ENCODE results near the gene TRHDE.

TRHDE gene

DNA sequence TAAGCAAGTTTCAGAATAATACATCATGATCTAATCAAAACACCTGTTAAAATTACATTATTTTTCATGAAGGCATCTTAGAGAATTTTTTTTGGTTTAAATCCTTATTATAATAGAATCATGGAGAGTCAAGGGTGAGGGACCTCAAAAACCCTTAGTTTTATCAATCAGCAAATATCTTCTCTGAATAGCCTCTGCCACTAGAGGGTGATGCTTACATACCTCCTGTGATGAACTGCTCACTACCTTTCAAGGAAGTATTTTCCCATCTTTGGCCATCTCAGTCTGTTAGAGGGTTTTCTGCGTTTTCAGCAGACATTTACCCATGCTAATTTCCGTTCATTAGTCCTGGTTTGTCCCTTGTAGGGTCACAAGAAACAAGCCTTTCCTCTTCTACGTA is 200.2 kb downstream of the TRHDE start:
- Histone ChIP-seq H3K27me3 (ENCODE audit: insufficient read depth, low read depth, severe bottlenecking) (no peaks in the 10 kb centered on the region), H3K9me3 (ENCODE audit: severe bottlenecking) (peaks cover 2% of the 10 kb centered on the region), H3K36me3 (no peaks in the 10 kb centered on the region), H3K4me3 (ENCODE audit: low read depth, low read length) (no peak overlapping the region), H3K27ac (no peak overlapping the region)
- TF ChIP-seq CTCF (IDR thresholded peaks at IDR 0.05; ENCODE audit: low read depth, low read length): no peak
- DNase-seq: no peak

GRCh38 chr12:72476301-72476700 is 204.1 kb downstream of the TRHDE start:
- no peak overlapping the region for H3K4me3 ChIP-seq (ENCODE audit: low read depth, low read length)

DNA sequence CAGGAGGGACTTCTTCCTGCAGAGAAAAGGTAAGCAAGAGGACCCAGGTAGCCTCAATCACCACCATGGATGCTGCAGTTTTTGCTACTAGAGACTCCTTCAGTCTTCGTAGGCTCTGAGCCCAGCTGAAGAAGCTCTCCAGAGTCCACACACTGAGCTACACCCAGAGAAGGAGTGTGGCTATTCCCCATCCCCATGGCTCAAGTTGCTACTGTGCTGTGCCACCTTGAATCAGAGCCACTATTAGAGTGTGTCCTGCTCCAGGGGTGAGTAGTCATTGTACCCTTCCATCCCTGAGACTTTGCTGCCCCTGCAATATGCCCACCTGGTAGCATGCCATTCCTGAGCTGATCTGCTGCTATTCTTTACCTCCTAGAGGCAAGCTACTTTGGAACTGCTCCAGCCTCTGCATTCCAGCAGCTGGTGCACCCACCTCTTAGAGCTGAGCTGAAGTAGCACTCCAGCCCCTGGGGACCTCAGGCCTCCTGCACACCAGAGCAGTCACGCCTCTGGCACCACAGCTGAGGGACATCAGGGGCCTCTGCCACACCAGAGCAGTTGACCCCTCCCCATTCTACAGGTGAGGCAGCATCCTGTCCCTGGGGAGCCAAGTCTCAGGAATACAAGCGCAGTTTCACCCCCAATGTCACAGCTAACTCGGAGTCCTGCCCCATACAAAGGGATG is 213.0 kb downstream of the TRHDE start:
- Histone ChIP-seq H3K27me3 (ENCODE audit: insufficient read depth, low read depth, severe bottlenecking) (no peaks in the 10 kb centered on the region), H3K36me3 (no peaks in the 10 kb centered on the region), H3K4me3 (ENCODE audit: low read depth, low read length) (no peak overlapping the region), H3K9me3 (ENCODE audit: severe bottlenecking) (no peaks in the 10 kb centered on the region), H3K27ac (no peak overlapping the region)
- TF ChIP-seq CTCF (IDR thresholded peaks at IDR 0.05; ENCODE audit: low read depth, low read length): no peak
- DNase-seq: no peak

More at GRCh38 chr12:72476301-72476700, 204.1 kb downstream of the TRHDE start:
- no peak for DNase-seq
- H3K27ac ChIP-seq: no peak overlapping the region
- H3K9me3 ChIP-seq (ENCODE audit: severe bottlenecking): peaks cover 2% of the 10 kb centered on the region
- no peak for TF ChIP-seq CTCF (IDR thresholded peaks at IDR 0.05; ENCODE audit: low read depth, low read length)
- no peaks in the 10 kb centered on the region for H3K36me3 ChIP-seq
- H3K27me3 ChIP-seq (ENCODE audit: insufficient read depth, low read depth, severe bottlenecking): no peaks in the 10 kb centered on the region

GRCh38 chr12:72491426-72491825 is 219.3 kb downstream of the TRHDE start:
- no peak for DNase-seq
- Histone ChIP-seq H3K9me3 (ENCODE audit: severe bottlenecking) (no peaks in the 10 kb centered on the region), H3K27ac (no peak overlapping the region), H3K36me3 (no peaks in the 10 kb centered on the region), H3K27me3 (ENCODE audit: insufficient read depth, low read depth, severe bottlenecking) (no peaks in the 10 kb centered on the region), H3K4me3 (ENCODE audit: low read depth, low read length) (no peak overlapping the region)
- TF ChIP-seq CTCF (IDR thresholded peaks at IDR 0.05; ENCODE audit: low read depth, low read length): no peak

GRCh38 chr12:72493407-72493806 is 221.2 kb downstream of the TRHDE start:
- no peaks in the 10 kb centered on the region for H3K36me3 ChIP-seq
- no peaks in the 10 kb centered on the region for H3K27me3 ChIP-seq (ENCODE audit: insufficient read depth, low read depth, severe bottlenecking)
- no peaks in the 10 kb centered on the region for H3K9me3 ChIP-seq (ENCODE audit: severe bottlenecking)
- DNase-seq: no peak
- H3K4me3 ChIP-seq (ENCODE audit: low read depth, low read length): no peak overlapping the region
- H3K27ac ChIP-seq: no peak overlapping the region
- no peak for TF ChIP-seq CTCF (IDR thresholded peaks at IDR 0.05; ENCODE audit: low read depth, low read length)

GRCh38 chr12:72498354-72498753 is 226.2 kb downstream of the TRHDE start:
- H3K36me3 ChIP-seq: no peaks in the 10 kb centered on the region
- no peak for DNase-seq
- TF ChIP-seq CTCF (IDR thresholded peaks at IDR 0.05; ENCODE audit: low read depth, low read length): no peak
- H3K9me3 ChIP-seq (ENCODE audit: severe bottlenecking): no peaks in the 10 kb centered on the region
- no peaks in the 10 kb centered on the region for H3K27me3 ChIP-seq (ENCODE audit: insufficient read depth, low read depth, severe bottlenecking)
- no peak overlapping the region for H3K4me3 ChIP-seq (ENCODE audit: low read depth, low read length)
- H3K27ac ChIP-seq: no peak overlapping the region

Measured in WERI-Rb-1 (cell line).